Ovary (tissue), 3 donors: ENCODE data around the gene PTX3.

Experiments
- POLR2A ChIP-seq: fragments of 450-650 bp; IDR thresholded peaks from one replicate; pipeline ENCODE4 v1.6.1; 2017; ENCODE audit warnings: antibody characterized with exemption, mild to moderate bottlenecking, moderate library complexity
- TF ChIP-seq, protein P1 (sequence below), 3 donors: fragments of 450-650 bp in 2 of 3; fragments of 200-600 bp in 1 of 3; IDR thresholded peaks; one replicate each; pipeline versions ENCODE4 v1.5.1 to v1.8.0; 2016 to 2022; ENCODE audit warnings: antibody characterized with exemption in 3 of 3, mild to moderate bottlenecking in 1 of 3
- donor health status: DM: no; HTN: no; CAD: no.

DNA sequence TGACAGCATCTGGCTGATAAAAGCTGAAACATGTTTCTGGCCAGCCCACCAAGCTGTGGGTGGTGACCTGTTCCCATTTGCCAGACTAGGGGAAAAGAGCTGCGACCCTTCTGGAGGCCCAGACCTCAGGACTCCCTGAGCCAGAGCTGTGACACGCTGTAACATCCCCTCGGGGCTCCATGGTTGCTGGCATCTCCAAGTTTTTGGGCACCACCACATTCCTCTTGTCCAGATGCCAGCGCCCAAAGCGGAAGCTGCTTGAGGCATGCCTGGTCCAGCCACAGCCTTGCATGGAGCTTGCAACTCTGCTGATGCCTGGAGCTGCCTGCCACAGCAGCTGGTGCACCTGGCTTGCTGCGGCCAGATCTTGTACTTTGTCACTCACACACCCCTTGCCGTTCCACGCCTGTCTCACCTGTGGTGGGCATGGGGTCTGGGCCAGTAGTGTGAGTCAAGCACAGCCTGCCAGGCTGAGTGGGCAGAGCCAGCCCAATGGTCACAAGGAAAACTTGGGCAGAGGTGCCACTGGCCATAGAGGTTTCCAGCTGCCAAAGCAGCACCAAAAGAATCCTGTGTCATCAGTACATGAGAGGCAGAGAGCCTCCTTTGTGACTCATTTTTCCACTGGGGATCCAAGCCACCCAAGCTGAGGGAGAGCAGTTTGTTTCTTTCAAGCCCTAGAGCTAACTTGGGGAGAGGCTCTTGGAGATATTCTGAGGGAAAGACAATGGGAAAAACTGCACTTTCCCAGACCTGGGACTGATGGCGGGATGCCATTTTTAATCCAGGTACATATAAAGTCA lies 45.7 kb upstream of the PTX3 start:
- TF ChIP-seq, protein P1, sequence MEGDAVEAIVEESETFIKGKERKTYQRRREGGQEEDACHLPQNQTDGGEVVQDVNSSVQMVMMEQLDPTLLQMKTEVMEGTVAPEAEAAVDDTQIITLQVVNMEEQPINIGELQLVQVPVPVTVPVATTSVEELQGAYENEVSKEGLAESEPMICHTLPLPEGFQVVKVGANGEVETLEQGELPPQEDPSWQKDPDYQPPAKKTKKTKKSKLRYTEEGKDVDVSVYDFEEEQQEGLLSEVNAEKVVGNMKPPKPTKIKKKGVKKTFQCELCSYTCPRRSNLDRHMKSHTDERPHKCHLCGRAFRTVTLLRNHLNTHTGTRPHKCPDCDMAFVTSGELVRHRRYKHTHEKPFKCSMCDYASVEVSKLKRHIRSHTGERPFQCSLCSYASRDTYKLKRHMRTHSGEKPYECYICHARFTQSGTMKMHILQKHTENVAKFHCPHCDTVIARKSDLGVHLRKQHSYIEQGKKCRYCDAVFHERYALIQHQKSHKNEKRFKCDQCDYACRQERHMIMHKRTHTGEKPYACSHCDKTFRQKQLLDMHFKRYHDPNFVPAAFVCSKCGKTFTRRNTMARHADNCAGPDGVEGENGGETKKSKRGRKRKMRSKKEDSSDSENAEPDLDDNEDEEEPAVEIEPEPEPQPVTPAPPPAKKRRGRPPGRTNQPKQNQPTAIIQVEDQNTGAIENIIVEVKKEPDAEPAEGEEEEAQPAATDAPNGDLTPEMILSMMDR (IDR thresholded peaks at IDR 0.05), result no peak
- TF ChIP-seq POLR2A, result no peak
